HepG2 (cell line): Measurements from ENCODE around the gene NDOR1. TPM values are rescaled to one million over a fixed set of nuclear protein-coding genes. Genes with fewer than 3 reads are reported as not detected.

Experiments used
- HOXA3 ChIP-seq: sonication (generic); formaldehyde crosslinking; IDR thresholded peaks from 2 replicates; pipeline ENCODE4 v1.5.0; 2020; ENCODE audit warnings: missing genetic modification reagents
- ISX ChIP-seq: sonication (generic); formaldehyde crosslinking; conservative IDR thresholded peaks from 2 replicates; pipeline ENCODE4 v1.5.0; 2020; ENCODE audit warnings: missing genetic modification reagents
- NFATC3 ChIP-seq: sonication (generic); formaldehyde crosslinking; IDR thresholded peaks from 2 replicates; pipeline ENCODE4 v1.5.1; 2020; ENCODE audit warnings: mild to moderate bottlenecking, missing genetic modification reagents
- PTBP1 ChIP-seq: fragments of 200-400 bp; formaldehyde crosslinking; IDR thresholded peaks from 2 replicates; pipeline ENCODE4 v1.6.1; 2018; ENCODE audit warnings: low read length, low read depth; ENCODE audit not compliant: poor library complexity, severe bottlenecking
- REXO4 ChIP-seq: sonication (generic); formaldehyde crosslinking; IDR thresholded peaks from 2 replicates; pipeline ENCODE4 v1.8.0; 2022; ENCODE audit warnings: missing genetic modification reagents, mild to moderate bottlenecking, borderline replicate concordance
- SATB2 ChIP-seq: sonication (generic); formaldehyde crosslinking; IDR thresholded peaks from 2 replicates; pipeline ENCODE4 v1.5.0; 2020; ENCODE audit warnings: missing genetic modification reagents
- SP5 ChIP-seq: IDR thresholded peaks from 2 replicates; pipeline ENCODE4 v1.6.1; 2016; ENCODE audit warnings: low read depth, borderline replicate concordance
- TP53 ChIP-seq: sonication (generic); formaldehyde crosslinking; conservative IDR thresholded peaks from 2 replicates; pipeline ENCODE4 v1.4.0; 2020; ENCODE audit warnings: missing genetic modification reagents
- XBP1 ChIP-seq: sonication (generic); formaldehyde crosslinking; IDR thresholded peaks from 2 replicates; pipeline ENCODE4 v1.5.0; 2020; ENCODE audit warnings: missing genetic modification reagents
- ZKSCAN5 ChIP-seq: sonication (generic); formaldehyde crosslinking; IDR thresholded peaks from 2 replicates; pipeline ENCODE4 v1.5.1; 2020; ENCODE audit warnings: mild to moderate bottlenecking, missing genetic modification reagents
- ZNF260 ChIP-seq: sonication (generic); formaldehyde crosslinking; IDR thresholded peaks from 2 replicates; pipeline ENCODE4 v1.4.0; 2020; ENCODE audit warnings: missing genetic modification reagents, low read depth, mild to moderate bottlenecking, borderline replicate concordance
- ZNF292 ChIP-seq: sonication (generic); formaldehyde crosslinking; IDR thresholded peaks from 2 replicates; pipeline ENCODE4 v1.8.1; 2022; ENCODE audit warnings: mild to moderate bottlenecking, low read depth, missing genetic modification reagents, borderline replicate concordance
- ZNF382 ChIP-seq: sonication (generic); formaldehyde crosslinking; IDR thresholded peaks from 2 replicates; pipeline ENCODE4 v1.5.0; 2020; ENCODE audit warnings: missing genetic modification reagents, mild to moderate bottlenecking, borderline replicate concordance
- ZNF460 ChIP-seq: sonication (generic); formaldehyde crosslinking; IDR thresholded peaks from 2 replicates; pipeline ENCODE4 v1.5.1; 2020; ENCODE audit warnings: missing genetic modification reagents, mild to moderate bottlenecking, borderline replicate concordance
- polyA plus RNA-seq, 8 experiments: library from polyadenylated mRNA; depleted of rRNA in 3 of 8; stranded (reverse) in 7 of 8; unstranded in 1 of 8; fragments of >200 nt; fragmentation: Illumina TruSeq in 4 of 8; extraction: Trizol in 4 of 8; gene quantifications; 2 replicates each; pipeline versions ENCODE4 v1.2.1 to v1.2.3, GENCODE V29; 2011 to 2016; ENCODE audit warnings: low read depth in 4 of 8, missing spikeins in 1 of 8, mixed read lengths in 1 of 8; ENCODE audit not compliant: insufficient read depth in 1 of 8
- total RNA-seq, 5 experiments: library from RNA; depleted of rRNA; stranded (reverse); fragments of >200 nt; fragmentation: Illumina TruSeq; extraction: Trizol; gene quantifications; 2 replicates each; pipeline ENCODE4 v1.2.3, GENCODE V29; 2016; ENCODE audit warnings: low read depth in 1 of 5
- TF ChIP-seq, protein P1 (sequence below): IDR thresholded peaks from 2 replicates; pipeline ENCODE4 v1.6.1; 2012; ENCODE audit warnings: low read depth, low read length, improper control_type of control experiment
- TF ChIP-seq, protein P2 (sequence below): sonication (generic); formaldehyde crosslinking; IDR thresholded peaks from 2 replicates; pipeline ENCODE4 v1.4.0; 2020; ENCODE audit warnings: low read depth, missing genetic modification reagents
- TF ChIP-seq, protein P3 (sequence below): sonication (generic); formaldehyde crosslinking; IDR thresholded peaks from 2 replicates; pipeline ENCODE4 v1.4.0; 2020; ENCODE audit warnings: missing genetic modification reagents
- TF ChIP-seq, protein P4 (sequence below): sonication (generic); formaldehyde crosslinking; IDR thresholded peaks from 2 replicates; pipeline ENCODE4 v1.4.0; 2020; ENCODE audit warnings: mild to moderate bottlenecking, missing genetic modification reagents

NDOR1 gene
- total and polyA plus RNA-seq, 2 of the 13 experiments (the other 11 are each of a cell fraction or from before 2014, with no cell fraction given), result 3.6 to 8.7 TPM

DNA sequence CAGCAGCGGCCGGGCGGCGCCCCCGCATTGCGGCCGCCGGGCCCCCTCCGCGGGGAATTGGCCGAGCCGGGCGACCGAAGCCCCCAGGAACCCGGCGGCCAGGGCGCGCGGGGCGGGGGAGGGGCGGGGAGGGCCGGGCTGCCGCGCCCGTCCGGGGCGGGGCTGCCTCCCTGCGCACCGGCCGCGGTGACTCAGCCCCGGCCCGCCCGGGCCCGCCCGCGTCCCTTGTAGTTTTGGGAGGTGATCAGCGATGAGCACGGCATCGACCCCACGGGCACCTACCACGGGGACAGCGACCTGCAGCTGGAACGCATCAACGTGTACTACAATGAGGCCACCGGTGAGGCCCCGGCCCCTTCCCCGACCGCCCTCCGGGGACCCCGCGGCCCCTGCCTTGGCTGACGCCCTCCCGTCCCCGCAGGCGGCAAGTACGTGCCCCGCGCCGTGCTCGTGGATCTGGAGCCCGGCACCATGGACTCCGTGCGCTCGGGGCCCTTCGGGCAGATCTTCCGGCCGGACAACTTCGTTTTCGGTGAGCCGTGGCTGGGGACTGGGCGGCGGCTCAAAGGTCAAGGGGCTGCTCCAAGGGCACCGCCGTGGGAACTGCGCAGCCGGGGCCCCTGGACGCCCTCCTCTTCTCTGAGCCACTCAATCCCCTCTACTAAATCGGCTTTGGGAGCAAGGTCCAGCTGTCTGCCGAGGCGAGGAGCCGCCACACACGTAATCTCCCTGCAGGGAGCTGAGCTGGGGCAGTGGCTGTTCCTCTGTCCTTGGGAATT lies 36.2 kb downstream of the NDOR1 start (continued):
- TF ChIP-seq TP53 (CRISPR knock-in tag) (no peak), ZNF260 (CRISPR knock-in tag) (no peak), PTBP1 (no peak), ISX (CRISPR knock-in tag) (no peak), SATB2 (CRISPR knock-in tag) (0 out of 2 replicates have a peak, but pooled peaks have one; percentile 6), REXO4 (CRISPR knock-in tag) (no peak), ZNF292 (CRISPR knock-in tag) (no peak), ZNF382 (CRISPR knock-in tag) (no peak), ZKSCAN5 (CRISPR knock-in tag) (no peak), ZNF460 (no peak), SP5 (CRISPR knock-in tag) (0 out of 2 replicates have a peak, but pooled peaks have one; percentile 4), HOXA3 (CRISPR knock-in tag) (peak; percentile 60), XBP1 (CRISPR knock-in tag) (0 out of 2 replicates have a peak, but pooled peaks have one; percentile 39), NFATC3 (CRISPR knock-in tag) (0 out of 2 replicates have a peak, but pooled peaks have one; percentile 37)
- TF ChIP-seq, protein P1, sequence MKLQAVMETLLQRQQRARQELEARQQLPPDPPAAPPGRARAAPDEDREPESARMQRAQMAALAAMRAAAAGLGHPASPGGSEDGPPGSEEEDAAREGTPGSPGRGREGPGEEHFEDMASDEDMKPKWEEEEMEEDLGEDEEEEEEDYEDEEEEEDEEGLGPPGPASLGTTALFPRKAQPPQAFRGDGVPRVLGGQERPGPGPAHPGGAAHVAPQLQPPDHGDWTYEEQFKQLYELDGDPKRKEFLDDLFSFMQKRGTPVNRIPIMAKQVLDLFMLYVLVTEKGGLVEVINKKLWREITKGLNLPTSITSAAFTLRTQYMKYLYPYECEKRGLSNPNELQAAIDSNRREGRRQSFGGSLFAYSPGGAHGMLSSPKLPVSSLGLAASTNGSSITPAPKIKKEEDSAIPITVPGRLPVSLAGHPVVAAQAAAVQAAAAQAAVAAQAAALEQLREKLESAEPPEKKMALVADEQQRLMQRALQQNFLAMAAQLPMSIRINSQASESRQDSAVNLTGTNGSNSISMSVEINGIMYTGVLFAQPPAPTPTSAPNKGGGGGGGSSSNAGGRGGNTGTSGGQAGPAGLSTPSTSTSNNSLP, result no peak
- TF ChIP-seq, protein P2, sequence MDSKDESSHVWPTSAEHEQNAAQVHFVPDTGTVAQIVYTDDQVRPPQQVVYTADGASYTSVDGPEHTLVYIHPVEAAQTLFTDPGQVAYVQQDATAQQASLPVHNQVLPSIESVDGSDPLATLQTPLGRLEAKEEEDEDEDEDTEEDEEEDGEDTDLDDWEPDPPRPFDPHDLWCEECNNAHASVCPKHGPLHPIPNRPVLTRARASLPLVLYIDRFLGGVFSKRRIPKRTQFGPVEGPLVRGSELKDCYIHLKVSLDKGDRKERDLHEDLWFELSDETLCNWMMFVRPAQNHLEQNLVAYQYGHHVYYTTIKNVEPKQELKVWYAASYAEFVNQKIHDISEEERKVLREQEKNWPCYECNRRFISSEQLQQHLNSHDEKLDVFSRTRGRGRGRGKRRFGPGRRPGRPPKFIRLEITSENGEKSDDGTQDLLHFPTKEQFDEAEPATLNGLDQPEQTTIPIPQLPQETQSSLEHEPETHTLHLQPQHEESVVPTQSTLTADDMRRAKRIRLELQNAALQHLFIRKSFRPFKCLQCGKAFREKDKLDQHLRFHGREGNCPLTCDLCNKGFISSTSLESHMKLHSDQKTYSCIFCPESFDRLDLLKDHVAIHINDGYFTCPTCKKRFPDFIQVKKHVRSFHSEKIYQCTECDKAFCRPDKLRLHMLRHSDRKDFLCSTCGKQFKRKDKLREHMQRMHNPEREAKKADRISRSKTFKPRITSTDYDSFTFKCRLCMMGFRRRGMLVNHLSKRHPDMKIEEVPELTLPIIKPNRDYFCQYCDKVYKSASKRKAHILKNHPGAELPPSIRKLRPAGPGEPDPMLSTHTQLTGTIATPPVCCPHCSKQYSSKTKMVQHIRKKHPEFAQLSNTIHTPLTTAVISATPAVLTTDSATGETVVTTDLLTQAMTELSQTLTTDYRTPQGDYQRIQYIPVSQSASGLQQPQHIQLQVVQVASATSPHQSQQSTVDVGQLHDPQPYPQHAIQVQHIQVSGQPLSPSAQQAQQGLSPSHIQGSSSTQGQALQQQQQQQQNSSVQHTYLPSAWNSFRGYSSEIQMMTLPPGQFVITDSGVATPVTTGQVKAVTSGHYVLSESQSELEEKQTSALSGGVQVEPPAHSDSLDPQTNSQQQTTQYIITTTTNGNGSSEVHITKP (CRISPR knock-in tag), result no peak
- TF ChIP-seq, protein P3, sequence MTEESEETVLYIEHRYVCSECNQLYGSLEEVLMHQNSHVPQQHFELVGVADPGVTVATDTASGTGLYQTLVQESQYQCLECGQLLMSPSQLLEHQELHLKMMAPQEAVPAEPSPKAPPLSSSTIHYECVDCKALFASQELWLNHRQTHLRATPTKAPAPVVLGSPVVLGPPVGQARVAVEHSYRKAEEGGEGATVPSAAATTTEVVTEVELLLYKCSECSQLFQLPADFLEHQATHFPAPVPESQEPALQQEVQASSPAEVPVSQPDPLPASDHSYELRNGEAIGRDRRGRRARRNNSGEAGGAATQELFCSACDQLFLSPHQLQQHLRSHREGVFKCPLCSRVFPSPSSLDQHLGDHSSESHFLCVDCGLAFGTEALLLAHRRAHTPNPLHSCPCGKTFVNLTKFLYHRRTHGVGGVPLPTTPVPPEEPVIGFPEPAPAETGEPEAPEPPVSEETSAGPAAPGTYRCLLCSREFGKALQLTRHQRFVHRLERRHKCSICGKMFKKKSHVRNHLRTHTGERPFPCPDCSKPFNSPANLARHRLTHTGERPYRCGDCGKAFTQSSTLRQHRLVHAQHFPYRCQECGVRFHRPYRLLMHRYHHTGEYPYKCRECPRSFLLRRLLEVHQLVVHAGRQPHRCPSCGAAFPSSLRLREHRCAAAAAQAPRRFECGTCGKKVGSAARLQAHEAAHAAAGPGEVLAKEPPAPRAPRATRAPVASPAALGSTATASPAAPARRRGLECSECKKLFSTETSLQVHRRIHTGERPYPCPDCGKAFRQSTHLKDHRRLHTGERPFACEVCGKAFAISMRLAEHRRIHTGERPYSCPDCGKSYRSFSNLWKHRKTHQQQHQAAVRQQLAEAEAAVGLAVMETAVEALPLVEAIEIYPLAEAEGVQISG (CRISPR knock-in tag), result peak; percentile 63; the same call in 1 of the 2 replicates
- TF ChIP-seq, protein P4, sequence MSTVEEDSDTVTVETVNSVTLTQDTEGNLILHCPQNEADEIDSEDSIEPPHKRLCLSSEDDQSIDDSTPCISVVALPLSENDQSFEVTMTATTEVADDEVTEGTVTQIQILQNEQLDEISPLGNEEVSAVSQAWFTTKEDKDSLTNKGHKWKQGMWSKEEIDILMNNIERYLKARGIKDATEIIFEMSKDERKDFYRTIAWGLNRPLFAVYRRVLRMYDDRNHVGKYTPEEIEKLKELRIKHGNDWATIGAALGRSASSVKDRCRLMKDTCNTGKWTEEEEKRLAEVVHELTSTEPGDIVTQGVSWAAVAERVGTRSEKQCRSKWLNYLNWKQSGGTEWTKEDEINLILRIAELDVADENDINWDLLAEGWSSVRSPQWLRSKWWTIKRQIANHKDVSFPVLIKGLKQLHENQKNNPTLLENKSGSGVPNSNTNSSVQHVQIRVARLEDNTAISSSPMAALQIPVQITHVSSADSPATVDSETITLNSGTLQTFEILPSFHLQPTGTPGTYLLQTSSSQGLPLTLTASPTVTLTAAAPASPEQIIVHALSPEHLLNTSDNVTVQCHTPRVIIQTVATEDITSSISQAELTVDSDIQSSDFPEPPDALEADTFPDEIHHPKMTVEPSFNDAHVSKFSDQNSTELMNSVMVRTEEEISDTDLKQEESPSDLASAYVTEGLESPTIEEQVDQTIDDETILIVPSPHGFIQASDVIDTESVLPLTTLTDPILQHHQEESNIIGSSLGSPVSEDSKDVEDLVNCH (CRISPR knock-in tag), result no peak
